Natural killer cell treated with Interleukin-12 subunit alpha and Interleukin-12 subunit beta and Interleukin-15 and Interleukin-18, amount 100 ng/mL, for 72 hours (primary cell): Measurements from ENCODE around the gene LEMD1. TPM values are rescaled to one million over a fixed set of nuclear protein-coding genes. Genes with fewer than 3 reads are reported as not detected.
"Not testable (repeated sequence)": the region's sequence is repeated elsewhere in the genome, so short reads cannot be mapped to it uniquely, and the experiment has no call there.

ENCODE experiments used
- ATAC-seq, 2 donors: fragments of 150-1000 bp; cut with Tn5 transposase in 1 of 2; sonication (Bioruptor Pico), chemical (Tn5 transposase) in 1 of 2; 2 replicates each; pipeline ENCODE4 v1.10.0; 2021
- DNase-seq: peaks from one replicate; pipeline ENCODE4 v3.0.0; 2022; ENCODE audit warnings: low spot score
- H3K27ac Mint-ChIP-seq, 2 donors: 1 replicate in 1 of 2; 2 replicates in 1 of 2; pipeline ENCODE4 v1.8.0; 2022; ENCODE audit warnings: mixed read lengths in 2 of 2, mild to moderate bottlenecking in 1 of 2, moderate library complexity in 1 of 2
- H3K27me3 Mint-ChIP-seq, 2 donors: 1 replicate in 1 of 2; 2 replicates in 1 of 2; pipeline ENCODE4 v1.8.0; 2022; ENCODE audit warnings: mixed read lengths in 2 of 2
- H3K36me3 Mint-ChIP-seq: one replicate; pipeline ENCODE4 v1.8.0; 2022; ENCODE audit warnings: mixed read lengths
- H3K4me1 Mint-ChIP-seq, 2 donors: 1 replicate in 1 of 2; 2 replicates in 1 of 2; pipeline ENCODE4 v1.8.0; 2022; ENCODE audit warnings: low read depth in 2 of 2, mixed read lengths in 2 of 2, mild to moderate bottlenecking in 1 of 2
- H3K4me3 Mint-ChIP-seq: one replicate; pipeline ENCODE4 v1.8.0; 2022; ENCODE audit warnings: mixed read lengths
- H3K9me3 Mint-ChIP-seq: 2 replicates; pipeline ENCODE4 v1.8.0; 2022; ENCODE audit warnings: mixed read lengths
- total RNA-seq, 2 donors: library from RNA; stranded (reverse); gene quantifications; one replicate each; pipeline ENCODE4 v1.2.3, GENCODE V29; 2022

Gene LEMD1
- total RNA-seq, 2 donors from 2014 or later = not detected

DNA sequence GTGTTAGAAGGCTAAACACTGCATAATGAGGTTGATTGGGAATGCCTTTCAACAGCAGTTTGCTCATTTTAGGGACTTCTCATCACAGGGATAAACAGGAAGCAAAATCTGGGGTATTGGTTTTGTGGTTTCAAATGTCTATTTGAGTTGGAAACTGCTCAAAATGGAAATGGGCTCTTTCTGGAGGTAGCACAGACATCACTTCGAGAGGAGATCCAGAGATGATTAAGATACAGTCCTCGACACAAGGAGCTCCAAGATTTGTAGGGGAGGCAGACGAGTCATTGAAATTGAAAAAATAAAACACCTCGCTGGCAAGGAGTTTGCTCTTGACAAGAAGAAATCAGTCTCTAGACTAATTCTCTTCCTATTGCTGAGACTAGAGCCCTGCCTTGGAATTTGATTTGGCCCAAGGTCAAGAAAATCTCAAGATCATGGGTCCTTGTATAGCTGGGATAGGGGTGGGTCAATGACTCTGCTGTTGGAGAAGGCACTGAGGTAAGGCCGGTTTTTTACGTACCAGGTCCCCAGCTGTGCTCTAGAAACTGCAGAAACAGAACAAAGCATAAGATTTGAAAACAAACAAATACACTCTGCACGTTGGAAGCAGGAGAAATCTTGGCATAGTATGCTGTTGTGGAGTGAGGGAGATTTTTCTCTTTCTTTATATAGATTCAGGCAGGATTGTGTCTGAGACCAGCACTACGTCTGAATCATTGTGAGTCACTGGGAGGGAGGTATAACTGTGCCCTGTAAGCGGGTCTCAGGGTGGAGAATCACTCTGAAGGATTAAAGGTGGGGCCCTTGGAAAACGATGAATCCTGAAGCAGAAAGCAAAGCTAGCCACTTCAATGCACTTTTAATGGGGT is 47.4 kb downstream of the LEMD1 start:
- H3K9me3 Mint-ChIP-seq = no peaks in the 10 kb centered on the region
- H3K4me1 Mint-ChIP-seq = peaks cover 0 to 4% of the 10 kb centered on the region in 2 donors
- H3K4me3 Mint-ChIP-seq = no peak overlapping the region
- no peak for DNase-seq
- no peaks in the 10 kb centered on the region for H3K36me3 Mint-ChIP-seq
- no peak overlapping the region for H3K27ac Mint-ChIP-seq
- ATAC-seq = no peak
- H3K27me3 Mint-ChIP-seq = peaks cover 39 to 50% of the 10 kb centered on the region in 2 donors

DNA sequence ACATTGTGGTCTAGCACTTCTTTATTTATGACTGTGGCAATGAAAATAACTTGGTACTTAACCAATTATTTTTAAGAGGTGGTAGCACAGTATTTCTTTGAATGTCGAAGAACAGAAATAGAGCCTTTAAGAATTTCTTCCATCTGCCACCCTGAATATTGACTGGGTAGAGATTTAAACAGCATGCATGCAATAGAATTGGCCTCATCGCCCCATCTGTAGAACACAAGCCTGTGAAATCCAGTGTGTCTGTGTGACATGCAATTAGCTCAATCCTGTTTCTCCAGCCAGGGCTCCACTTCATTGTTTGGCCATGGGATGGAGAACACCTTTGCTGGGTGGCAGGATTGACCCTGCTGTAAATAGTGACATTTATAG is 48.1 kb downstream of the LEMD1 start:
- H3K4me3 Mint-ChIP-seq = no peak overlapping the region
- no peaks in the 10 kb centered on the region for H3K9me3 Mint-ChIP-seq
- H3K36me3 Mint-ChIP-seq = no peaks in the 10 kb centered on the region
- ATAC-seq (no peak), DNase-seq (no peak)
- peaks cover 0 to 4% of the 10 kb centered on the region in 2 donors for H3K4me1 Mint-ChIP-seq
- peaks cover 35 to 45% of the 10 kb centered on the region in 2 donors for H3K27me3 Mint-ChIP-seq
- no peak overlapping the region for H3K27ac Mint-ChIP-seq

- Mint-ChIP-seq H3K4me1 (peaks cover 0 to 4% of the 10 kb centered on the region in 2 donors), H3K36me3 (no peaks in the 10 kb centered on the region), H3K9me3 (no peaks in the 10 kb centered on the region), H3K27me3 (peaks cover 35 to 45% of the 10 kb centered on the region in 2 donors), H3K4me3 (no peak overlapping the region), H3K27ac (no peak overlapping the region)
- no peak for DNase-seq
- ATAC-seq = no peak
These were observed 48.6 kb downstream of the LEMD1 start for GRCh38 chr1:205373022-205373797.

DNA sequence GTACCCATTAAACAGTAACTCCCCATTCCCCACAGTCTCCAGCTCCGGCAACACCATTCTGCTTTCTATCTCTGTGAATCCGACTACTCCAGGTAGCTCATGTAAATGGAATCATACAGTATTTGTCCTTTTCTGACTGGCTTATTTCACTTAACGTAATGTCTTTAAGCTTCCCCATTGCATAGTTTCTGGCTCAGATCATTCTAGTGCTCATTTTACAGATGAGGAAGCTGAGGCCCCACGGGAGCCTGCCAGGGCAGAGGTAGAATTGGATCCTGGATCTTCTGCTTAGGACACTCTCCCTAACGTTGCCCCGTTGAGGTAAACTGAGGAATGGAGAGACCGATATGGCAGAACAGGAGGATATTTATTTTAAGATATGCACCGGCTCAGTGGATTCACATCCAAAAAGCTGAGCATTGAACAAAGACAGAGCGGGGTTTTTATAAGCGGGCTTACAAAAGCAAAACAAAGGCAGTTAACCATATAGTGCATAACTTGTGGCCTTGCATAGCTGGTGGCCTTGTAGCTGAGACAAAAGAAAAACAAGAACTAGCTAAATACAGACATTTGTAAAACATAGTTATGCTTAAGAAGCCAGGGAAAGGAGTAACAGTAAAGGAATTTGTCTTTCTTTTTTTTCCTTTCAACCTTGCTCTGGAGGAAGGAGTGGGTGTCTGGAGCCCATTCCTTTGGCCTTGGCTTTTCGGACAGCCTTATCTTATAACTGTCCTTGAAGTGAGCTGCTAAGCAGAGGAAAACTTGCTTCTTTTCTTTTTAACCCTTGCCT is 49.8 kb downstream of the LEMD1 start:
- Mint-ChIP-seq H3K9me3 (no peaks in the 10 kb centered on the region), H3K27ac (no peak overlapping the region), H3K36me3 (no peaks in the 10 kb centered on the region), H3K4me1 (peaks cover 0 to 4% of the 10 kb centered on the region in 2 donors), H3K27me3 (peaks cover 35 to 39% of the 10 kb centered on the region in 2 donors), H3K4me3 (no peak overlapping the region)
- ATAC-seq = no peak
- DNase-seq = no peak

- no peaks in the 10 kb centered on the region for H3K36me3 Mint-ChIP-seq
- H3K27me3 Mint-ChIP-seq = peaks cover 26% of the 10 kb centered on the region in 2 donors
- H3K9me3 Mint-ChIP-seq = no peaks in the 10 kb centered on the region
- DNase-seq (no peak), ATAC-seq (no peak)
- H3K27ac Mint-ChIP-seq = no peak overlapping the region
- H3K4me3 Mint-ChIP-seq = no peak overlapping the region
- peaks cover 0 to 4% of the 10 kb centered on the region in 2 donors for H3K4me1 Mint-ChIP-seq
These were observed 51.1 kb downstream of the LEMD1 start for GRCh38 chr1:205370780-205371179.

DNA sequence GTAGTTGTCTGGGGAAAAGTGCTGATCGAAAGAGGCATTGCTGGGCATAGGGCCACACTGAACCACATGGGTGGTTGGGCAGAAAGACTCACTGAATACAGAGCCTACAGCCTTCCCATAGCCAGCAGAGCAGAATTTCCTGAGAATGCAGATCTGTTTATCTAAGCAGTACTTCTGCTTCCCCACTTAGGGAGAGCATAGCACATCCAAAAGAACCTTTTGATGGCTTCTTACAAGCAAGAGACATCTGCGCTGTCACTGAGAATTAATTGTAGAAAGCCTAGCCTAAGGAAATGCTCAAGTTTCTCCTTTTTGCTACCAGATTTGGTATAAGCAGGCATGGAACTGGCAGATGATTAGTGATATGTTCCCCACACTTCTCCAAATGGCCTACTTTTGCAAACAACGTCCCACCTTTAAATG is 52.1 kb downstream of the LEMD1 start:
- H3K4me3 Mint-ChIP-seq = no peak overlapping the region
- H3K27ac Mint-ChIP-seq = no peak overlapping the region
- H3K4me1 Mint-ChIP-seq = peaks cover 0 to 4% of the 10 kb centered on the region in 2 donors
- H3K36me3 Mint-ChIP-seq = no peaks in the 10 kb centered on the region
- no peak for ATAC-seq
- no peak for DNase-seq
- no peaks in the 10 kb centered on the region for H3K9me3 Mint-ChIP-seq
- H3K27me3 Mint-ChIP-seq = peaks cover 23 to 24% of the 10 kb centered on the region in 2 donors

GRCh38 chr1:205368478-205368877 is 53.4 kb downstream of the LEMD1 start:
- H3K4me3 Mint-ChIP-seq = no peak overlapping the region
- no peak overlapping the region for H3K27ac Mint-ChIP-seq
- peaks cover 11 to 13% of the 10 kb centered on the region in 2 donors for H3K27me3 Mint-ChIP-seq
- ATAC-seq (no peak), DNase-seq (no peak)
- H3K4me1 Mint-ChIP-seq = no peaks in the 10 kb centered on the region
- H3K36me3 Mint-ChIP-seq = no peaks in the 10 kb centered on the region
- H3K9me3 Mint-ChIP-seq = no peaks in the 10 kb centered on the region

DNA sequence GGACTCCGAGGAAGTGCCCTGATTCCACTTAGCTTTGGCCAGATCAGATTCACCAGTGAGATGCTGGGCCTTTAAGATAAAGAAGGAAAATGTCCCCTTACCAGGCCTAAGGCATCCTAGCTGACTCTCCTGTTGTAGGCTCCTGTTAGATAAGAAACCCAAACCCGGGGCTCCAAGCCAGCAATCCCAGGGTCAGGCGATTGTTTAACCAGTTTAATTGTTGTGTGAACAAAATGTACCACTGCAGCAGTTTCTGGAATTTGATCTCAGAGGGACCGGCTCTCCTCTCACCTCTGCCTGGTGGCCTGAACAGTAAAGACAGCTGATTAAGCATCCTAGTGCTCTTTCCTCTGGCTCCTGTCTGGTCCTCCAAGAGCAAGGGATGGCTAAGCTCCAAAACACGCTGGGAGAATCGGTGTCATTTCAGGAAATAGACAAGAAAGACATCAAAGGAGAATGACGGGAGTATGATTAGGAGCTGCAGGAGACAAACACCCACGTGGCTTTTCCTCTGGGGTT is 55.9 kb downstream of the LEMD1 start:
- no peaks in the 10 kb centered on the region for H3K4me1 Mint-ChIP-seq

DNA sequence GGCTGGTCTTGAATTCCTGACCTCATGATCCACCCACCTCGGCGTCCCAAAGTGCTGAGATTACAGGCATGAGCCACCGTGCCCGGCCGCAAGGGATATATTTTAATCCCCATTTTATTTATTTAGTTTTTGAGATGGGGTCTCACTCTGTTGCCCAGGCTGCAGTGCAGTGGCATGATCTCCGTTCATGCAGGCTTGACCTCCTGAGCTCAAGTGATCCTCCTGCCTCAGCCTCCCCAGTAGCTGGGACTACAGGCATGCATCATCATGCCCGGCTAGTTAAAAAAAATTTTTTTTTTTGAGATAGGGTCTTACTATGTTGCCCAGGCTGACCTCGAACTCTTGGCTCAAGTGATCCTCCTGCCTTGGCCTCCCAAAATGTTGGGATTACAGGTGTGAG is 56.8 kb downstream of the LEMD1 start:
- DNase-seq, H3K4me3 Mint-ChIP-seq, ATAC-seq, H3K36me3 Mint-ChIP-seq, H3K4me1 Mint-ChIP-seq, H3K9me3 Mint-ChIP-seq, H3K27ac Mint-ChIP-seq: not testable (repeated sequence)
- peaks cover 6 to 13% of the 10 kb centered on the region in 2 donors for H3K27me3 Mint-ChIP-seq

More for the DNA sequence above, 55.9 kb downstream of the LEMD1 start:
- no peak for DNase-seq
- Mint-ChIP-seq H3K27ac (no peak overlapping the region), H3K4me3 (no peak overlapping the region), H3K9me3 (no peaks in the 10 kb centered on the region), H3K36me3 (no peaks in the 10 kb centered on the region), H3K27me3 (peaks cover 2 to 8% of the 10 kb centered on the region in 2 donors)
- no peak for ATAC-seq

DNA sequence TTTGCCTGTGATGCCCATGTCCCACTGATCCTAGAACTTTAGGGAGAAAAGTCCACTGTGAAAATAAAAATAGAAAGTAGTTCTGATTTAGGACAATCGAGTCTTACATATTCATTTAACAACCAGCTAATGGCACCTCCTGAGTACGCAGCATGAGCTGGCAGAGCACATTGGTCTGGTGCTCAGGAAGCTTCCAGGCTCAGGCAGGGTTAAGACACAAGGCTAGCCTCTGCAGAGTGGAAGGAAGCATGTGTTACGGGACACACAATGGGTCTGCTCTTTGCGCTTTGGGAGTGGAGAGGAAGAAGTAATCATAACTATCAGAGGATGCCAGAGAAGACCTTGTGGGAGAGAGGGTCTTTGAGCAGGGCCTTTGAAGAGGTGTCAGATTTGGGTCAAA is 61.0 kb downstream of the LEMD1 start:
- no peaks in the 10 kb centered on the region for H3K4me1 Mint-ChIP-seq
- no peak overlapping the region for H3K27ac Mint-ChIP-seq
- no peaks in the 10 kb centered on the region for H3K9me3 Mint-ChIP-seq
- H3K4me3 Mint-ChIP-seq = no peak overlapping the region
- no peaks in the 10 kb centered on the region for H3K36me3 Mint-ChIP-seq
- DNase-seq (peak; percentile 44), ATAC-seq (no peak)
- H3K27me3 Mint-ChIP-seq = peaks cover 25 to 28% of the 10 kb centered on the region in 2 donors

DNA sequence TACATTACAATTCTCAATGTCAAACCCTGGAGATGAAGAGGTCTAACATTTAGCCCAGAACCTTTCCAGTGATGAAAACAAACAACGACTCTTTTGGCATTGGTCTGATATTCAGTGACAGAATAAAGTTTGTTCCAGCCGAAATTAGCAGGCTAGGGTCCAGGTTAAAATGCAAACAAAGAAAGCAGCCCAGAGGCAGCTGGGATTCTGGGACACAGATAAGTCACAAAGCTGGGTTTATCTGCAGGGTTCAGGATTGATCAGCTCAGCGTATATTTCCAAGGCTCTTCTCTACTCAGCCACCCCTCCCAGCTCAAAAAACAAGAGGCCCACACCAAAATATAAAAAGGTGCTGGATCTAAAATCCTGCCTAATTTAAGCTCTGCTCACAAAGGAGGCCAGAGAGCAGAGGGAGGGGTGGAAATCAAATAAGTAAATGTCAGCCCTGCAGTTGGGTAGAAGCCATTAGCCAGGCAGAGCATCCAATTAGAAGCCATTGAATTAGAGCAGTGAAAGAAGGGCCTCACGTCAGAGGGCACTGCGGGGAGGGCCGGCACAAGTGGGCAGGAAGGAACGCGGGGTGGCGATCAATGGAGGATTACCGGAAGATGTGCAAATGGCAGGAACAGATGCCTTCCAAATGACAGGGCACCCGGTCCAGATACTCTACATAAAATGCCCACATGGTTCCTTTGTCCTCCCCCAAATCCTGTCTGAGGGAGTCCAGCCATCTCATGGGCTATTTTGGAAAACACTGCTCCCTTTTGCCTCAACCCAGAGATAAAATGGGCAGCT is 61.9 kb downstream of the LEMD1 start:
- Mint-ChIP-seq H3K36me3 (no peaks in the 10 kb centered on the region), H3K4me1 (no peaks in the 10 kb centered on the region), H3K27ac (no peak overlapping the region), H3K27me3 (peaks cover 25 to 28% of the 10 kb centered on the region in 2 donors), H3K9me3 (no peaks in the 10 kb centered on the region), H3K4me3 (no peak overlapping the region)
- DNase-seq (no peak), ATAC-seq (no peak)

- Mint-ChIP-seq H3K4me1 (no peaks in the 10 kb centered on the region), H3K27me3 (peaks cover 25 to 28% of the 10 kb centered on the region in 2 donors), H3K27ac (no peak overlapping the region), H3K9me3 (no peaks in the 10 kb centered on the region), H3K4me3 (no peak overlapping the region), H3K36me3 (no peaks in the 10 kb centered on the region)
- ATAC-seq (no peak), DNase-seq (peak; percentile 15)
These were observed 63.3 kb downstream of the LEMD1 start for GRCh38 chr1:205358579-205358978.

DNA sequence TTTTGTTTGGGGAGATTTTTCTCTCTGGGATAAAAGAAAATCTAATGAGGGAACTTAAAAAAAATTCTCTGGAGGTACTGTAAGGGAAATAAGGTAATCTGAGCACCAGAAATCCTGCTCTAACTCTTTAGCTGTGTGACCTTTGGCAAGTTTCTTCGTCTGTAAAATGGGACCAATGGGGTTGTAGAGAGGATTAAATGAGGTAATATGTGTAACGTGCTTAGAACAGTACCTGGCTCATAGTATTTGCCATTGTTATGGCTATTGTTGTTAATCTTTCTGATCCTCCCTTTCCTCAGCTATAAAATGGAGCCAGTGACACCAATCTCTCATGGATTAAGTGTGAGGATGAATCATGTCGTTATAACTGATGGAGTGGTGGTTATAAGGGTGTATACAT is 64.3 kb downstream of the LEMD1 start:
- Mint-ChIP-seq H3K4me1 (no peaks in the 10 kb centered on the region), H3K4me3 (no peak overlapping the region), H3K9me3 (no peaks in the 10 kb centered on the region), H3K27me3 (peaks cover 25 to 27% of the 10 kb centered on the region in 2 donors), H3K27ac (no peak overlapping the region), H3K36me3 (no peaks in the 10 kb centered on the region)
- DNase-seq (no peak), ATAC-seq (no peak)
